Measurements from ENCODE around the gene DYSF.

Gene DYSF

GRCh38 chr2:71556692-71557250 lies 103.4 kb downstream of the DYSF start:
- no peak for DNase-seq

DNA sequence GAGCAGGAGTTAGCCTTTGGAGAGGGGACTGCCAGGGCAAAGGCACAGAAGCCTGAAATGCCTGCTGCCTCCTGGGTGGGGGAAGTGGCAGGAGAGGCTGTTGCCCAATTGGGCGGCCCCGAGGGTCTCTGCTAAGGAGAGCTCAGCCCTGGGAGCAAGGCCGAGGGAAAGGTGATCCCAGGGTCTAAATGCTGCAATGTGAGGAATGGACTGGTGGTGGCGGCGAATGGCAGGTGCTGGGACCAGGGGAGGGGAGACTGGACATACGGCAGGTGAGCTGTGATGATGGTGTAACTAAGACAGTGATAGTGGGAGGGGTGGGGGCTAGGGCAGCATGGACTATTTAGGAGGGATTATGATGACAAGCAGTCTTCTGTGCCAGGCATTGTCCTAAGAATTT lies 104.0 kb downstream of the DYSF start:
- DNase-seq = no peak

DNA sequence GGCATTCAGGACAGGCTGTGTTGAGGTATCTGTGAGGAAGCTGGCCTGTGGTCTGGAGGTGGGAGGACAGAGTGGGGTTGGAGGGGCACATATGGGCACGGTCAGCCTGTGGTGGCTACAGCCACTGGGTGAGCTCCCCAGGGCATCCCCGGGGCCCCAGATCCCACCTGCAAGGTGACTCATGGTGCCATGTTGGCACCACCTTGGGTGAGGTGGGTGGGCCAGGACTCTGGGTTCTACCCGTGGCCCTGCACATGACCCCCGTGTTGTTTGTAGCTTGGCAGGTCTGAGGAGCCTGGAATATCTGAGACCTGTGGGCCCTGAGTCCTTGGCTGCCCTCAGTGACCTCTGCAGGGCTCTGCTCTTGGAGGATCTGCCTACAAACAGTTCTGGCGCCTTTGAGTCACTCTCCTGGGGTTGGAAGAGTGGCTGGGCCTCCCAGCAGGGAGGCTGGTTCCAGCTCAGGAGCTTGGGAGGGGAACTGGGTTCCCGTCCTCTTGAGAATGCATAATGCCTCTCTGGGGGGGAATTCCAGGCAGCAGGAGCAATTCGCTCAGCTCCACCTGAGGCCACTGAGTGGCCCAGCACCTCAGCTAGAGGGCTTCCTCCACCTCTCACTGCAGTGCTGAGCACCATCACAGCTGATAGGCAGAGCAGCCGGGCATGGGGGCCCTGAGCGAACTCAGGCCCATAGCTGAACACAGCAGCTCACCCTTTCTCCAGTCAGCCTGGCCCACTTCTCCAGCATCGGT lies 105.1 kb downstream of the DYSF start:
- DNase-seq = no peak

- DNase-seq = no peak
Observed at GRCh38 chr2:71559080-71559827, 105.9 kb downstream of the DYSF start.

- DNase-seq = no peak
Observed at GRCh38 chr2:71559828-71560637, 106.7 kb downstream of the DYSF start.

DNA sequence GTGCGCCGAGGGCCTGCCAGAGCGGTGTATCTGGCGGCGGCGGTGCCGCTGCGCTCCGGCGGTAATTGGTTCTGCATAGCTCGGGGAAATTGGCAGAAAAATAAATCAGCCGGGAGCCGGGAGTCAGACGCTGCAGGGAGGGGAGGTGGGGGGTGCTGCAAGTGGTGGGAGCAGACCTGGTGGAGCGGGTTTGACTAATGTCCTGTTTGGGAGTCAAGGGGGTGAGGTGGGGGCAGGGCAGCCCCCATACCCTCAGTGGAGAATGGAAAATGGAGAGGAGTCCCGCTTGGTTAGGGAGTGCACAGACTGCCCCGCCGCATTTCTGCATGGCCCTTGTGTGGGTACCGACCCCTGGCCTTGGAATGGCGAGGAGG lies 107.3 kb downstream of the DYSF start:
- DNase-seq = no peak

GRCh38 chr2:71561441-71562267 lies 108.3 kb downstream of the DYSF start:
- no peak for DNase-seq

- DNase-seq = no peak
Observed at GRCh38 chr2:71562518-71562917, 109.2 kb downstream of the DYSF start.

- no peak for DNase-seq
Observed at GRCh38 chr2:71563872-71564271, 110.5 kb downstream of the DYSF start.

- DNase-seq = no peak
Observed at GRCh38 chr2:71564361-71564760, 111.0 kb downstream of the DYSF start.

DNA sequence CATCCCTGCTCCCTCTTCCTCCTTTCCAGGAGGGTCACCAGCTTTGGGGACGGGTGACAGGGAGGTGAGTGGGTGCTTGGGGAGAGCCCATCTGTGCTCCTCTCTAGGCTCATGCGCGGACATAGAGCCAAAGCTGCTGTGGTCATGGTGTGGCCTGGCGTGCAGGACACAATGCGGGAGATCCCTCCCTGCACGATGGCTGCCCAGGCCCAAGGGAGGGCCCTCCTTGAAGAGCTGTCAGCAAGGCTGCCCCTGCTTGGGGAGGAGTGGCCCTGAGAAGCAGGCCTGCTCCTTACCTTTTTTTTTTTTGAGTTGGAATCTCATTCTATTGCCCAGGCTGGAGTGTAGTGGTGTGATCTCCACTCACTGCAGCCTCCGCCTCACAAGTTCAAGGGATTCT lies 111.4 kb downstream of the DYSF start:
- DNase-seq = no peak

DNA sequence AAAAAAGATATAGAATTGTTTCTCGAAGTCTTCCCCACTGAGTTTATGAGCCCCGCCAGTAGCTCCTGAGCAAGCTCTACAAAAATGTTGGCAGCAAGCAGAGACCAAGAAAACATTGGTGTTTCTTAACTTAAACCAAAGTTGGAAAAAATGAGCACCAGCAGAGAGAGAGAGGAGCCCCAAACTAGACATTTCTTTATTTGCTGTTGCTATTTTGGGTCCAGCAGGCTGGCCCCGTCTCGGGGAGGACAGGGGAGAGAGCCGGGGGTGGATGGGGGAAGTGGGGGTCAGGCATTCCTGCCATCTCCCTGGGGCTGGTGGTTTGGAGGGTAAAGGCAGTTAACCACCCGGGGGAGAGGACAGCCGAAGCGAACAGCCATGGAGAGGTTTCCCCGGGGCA lies 113.0 kb downstream of the DYSF start:
- DNase-seq = no peak

DNA sequence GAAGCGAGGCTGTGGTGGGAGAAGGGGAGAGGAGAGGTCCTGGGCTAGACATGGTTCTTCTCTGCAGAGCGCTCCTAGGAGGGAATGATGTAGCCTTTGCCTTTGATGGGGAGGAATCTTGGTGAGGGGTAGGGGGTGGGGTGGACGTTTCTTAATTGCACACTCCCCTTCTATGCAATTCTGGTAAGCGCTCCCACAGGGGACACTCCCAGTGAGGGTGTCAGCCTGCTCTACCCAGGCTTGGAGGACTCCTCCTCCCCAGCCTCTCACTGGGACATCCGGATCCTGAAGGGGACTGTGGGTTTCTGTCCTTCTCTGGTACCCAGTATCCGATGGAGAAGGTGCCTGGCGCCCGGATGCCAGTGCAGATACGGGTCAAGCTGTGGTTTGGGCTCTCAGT lies 114.3 kb downstream of the DYSF start:
- DNase-seq = no peak

GRCh38 chr2:71568103-71568502 lies 114.7 kb downstream of the DYSF start:
- no peak for DNase-seq

GRCh38 chr2:71570511-71570910 lies 117.2 kb downstream of the DYSF start:
- DNase-seq = no peak

DNA sequence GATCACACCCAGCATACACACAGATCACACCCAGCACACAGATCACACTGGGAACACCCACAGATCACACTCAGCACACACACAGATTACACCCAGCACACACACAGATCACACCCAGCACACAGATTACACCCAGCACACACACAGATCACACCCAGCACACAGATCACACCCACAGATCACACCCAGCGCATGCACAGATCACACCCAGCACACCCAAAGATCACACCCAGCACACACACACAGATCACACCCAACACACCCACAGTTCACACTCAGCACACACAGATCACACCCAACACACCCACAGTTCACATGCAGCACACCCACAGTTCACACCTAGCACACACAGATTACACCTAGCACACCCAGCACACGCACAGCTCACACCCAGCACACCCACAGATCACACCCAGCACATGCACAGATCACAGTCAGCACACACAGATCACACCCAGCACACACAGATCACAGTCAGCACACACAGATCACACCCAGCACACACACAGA lies 117.6 kb downstream of the DYSF start:
- DNase-seq = no peak

DNA sequence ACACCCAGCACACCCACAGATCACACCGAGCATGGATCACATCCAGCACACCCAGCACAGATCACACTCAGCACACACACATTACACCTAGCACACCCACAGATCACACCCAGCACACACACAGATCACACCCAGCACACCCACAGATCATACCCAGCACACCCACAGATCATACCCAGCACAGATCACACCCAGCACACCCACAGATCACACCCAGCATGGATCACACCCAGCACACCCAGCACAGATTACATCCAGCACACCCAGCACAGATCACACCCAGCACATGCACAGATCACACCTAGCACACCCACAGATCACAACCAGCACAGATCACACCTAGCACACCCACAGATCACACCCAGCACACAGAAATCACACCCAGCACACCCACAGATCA lies 118.6 kb downstream of the DYSF start:
- DNase-seq = no peak

GRCh38 chr2:71575966-71576365 lies 122.6 kb downstream of the DYSF start:
- DNase-seq = no peak

GRCh38 chr2:71576541-71576940 lies 123.2 kb downstream of the DYSF start:
- DNase-seq = no peak

GRCh38 chr2:71577209-71577608 lies 123.8 kb downstream of the DYSF start:
- DNase-seq = no peak

DNA sequence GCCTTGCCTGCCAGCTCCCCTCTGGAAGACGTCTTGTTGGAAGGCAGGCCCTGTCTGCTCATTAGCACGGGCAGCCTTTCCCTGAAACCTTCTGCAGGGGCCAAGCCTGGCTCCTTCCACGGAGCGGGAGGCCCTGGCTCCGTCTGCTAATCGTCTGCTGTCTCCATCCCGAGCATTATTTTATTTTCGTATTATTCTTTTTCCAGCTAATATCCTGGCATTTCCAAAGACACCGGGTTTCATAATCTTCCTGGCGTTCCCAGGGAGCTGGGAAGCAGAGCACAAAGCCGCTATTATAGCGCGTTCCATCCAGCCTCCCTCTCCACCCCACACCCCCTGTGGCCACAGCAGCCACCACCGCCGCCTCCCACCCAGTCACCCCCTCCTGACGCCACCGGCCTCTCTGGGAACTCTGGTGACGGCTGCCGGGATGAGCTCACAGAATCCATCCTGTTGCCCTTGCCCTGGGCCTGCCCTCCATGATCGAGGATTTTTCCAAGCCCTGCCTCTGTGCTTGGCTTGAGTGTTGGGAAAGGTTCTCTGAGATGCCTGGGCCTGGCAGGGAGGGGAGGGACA lies 125.5 kb downstream of the DYSF start:
- DNase-seq = no peak

DNA sequence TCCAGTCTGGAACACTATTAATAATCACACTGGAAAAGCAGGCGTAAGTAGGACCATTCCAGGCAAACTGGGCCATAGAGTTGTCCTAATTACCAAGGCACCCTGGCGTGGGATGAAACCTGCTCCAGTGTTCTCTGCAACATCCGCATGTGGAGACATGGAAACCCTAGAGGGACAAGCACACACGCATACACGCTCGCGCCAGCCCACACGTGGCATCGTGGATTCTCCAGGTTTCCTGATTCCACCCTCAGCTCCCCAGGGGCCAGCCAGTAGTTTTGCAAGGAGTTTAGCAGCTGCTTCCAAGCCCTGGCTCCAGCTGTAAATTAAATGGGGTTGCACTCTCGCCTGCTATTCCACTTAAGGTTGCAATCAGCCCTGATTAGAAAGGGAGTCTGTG lies 127.7 kb downstream of the DYSF start:
- no peak for DNase-seq

Data from activated effector memory CD4-positive, alpha-beta T cell treated with Interleukin-2 at 50 U/mL for 16 hours (primary cell).